GM12878 (cell line): ENCODE results near the gene USP16. TPM values are rescaled to one million over a fixed set of nuclear protein-coding genes. Genes with fewer than 3 reads are reported as not detected.

Source experiments
- ATF7 ChIP-seq: fragments of 450-650 bp; IDR thresholded peaks from 2 replicates; pipeline ENCODE4 v1.6.1; 2016; ENCODE audit warnings: low read depth, mild to moderate bottlenecking
- CUX1 ChIP-seq: IDR thresholded peaks from 2 replicates; pipeline ENCODE4 v1.6.1; 2012; ENCODE audit warnings: improper control_type of control experiment, low read depth, low read length; ENCODE audit not compliant: insufficient replicate concordance
- FOS ChIP-seq: IDR thresholded peaks from 3 replicates; pipeline ENCODE4 v1.6.1; 2011; ENCODE audit warnings: borderline replicate concordance; ENCODE audit not compliant: insufficient read length; ENCODE audit errors: extremely low read depth
- HCFC1 ChIP-seq: fragments of 150-350 bp; IDR thresholded peaks from 2 replicates; pipeline ENCODE4 v1.6.1; 2014; ENCODE audit warnings: low read length
- HDAC6 ChIP-seq: fragments of 200-600 bp; sonication (generic); IDR thresholded peaks from one replicate; pipeline ENCODE4 v1.8.0; 2017; ENCODE audit warnings: antibody characterized with exemption; ENCODE audit not compliant: unreplicated experiment
- HDGF ChIP-seq: fragments of 450-650 bp; IDR thresholded peaks from 2 replicates; pipeline ENCODE4 v1.6.1; 2016; ENCODE audit warnings: antibody characterized with exemption
- HSF1 ChIP-seq: fragments of 150-350 bp; IDR thresholded peaks from 2 replicates; pipeline ENCODE4 v1.6.1; 2014; ENCODE audit warnings: mild to moderate bottlenecking, low read depth, low read length
- IKZF1 ChIP-seq: fragments of 450-650 bp; conservative IDR thresholded peaks from 2 replicates; pipeline ENCODE4 v1.6.1; 2017; ENCODE audit warnings: antibody characterized with exemption, mild to moderate bottlenecking
- MEF2B ChIP-seq: fragments of 450-650 bp; IDR thresholded peaks from 2 replicates; pipeline ENCODE4 v1.6.1; 2018; ENCODE audit warnings: mild to moderate bottlenecking, moderate library complexity; ENCODE audit not compliant: partially characterized antibody, poor library complexity, severe bottlenecking
- NR2C2 ChIP-seq: IDR thresholded peaks from 2 replicates; pipeline ENCODE4 v1.6.1; 2011; ENCODE audit warnings: borderline replicate concordance, low read depth; ENCODE audit not compliant: control insufficient read depth, insufficient read length
- PML ChIP-seq: IDR thresholded peaks from 2 replicates; pipeline ENCODE4 v1.6.1; 2012; ENCODE audit warnings: low read length, inconsistent platforms
- POLR2AphosphoS5 ChIP-seq: IDR thresholded peaks from 2 replicates; pipeline ENCODE4 v1.6.1; 2011; ENCODE audit warnings: mild to moderate bottlenecking, low read length, inconsistent platforms
- RAD21 ChIP-seq: IDR thresholded peaks from 2 replicates; pipeline ENCODE4 v1.6.1; 2011; ENCODE audit warnings: mild to moderate bottlenecking, low read depth, low read length, moderate library complexity; ENCODE audit not compliant: insufficient read depth
- RUNX3 ChIP-seq: IDR thresholded peaks from 2 replicates; pipeline ENCODE4 v1.6.1; 2012; ENCODE audit warnings: low read length, inconsistent platforms
- SIN3A ChIP-seq: IDR thresholded peaks from 2 replicates; pipeline ENCODE4 v1.6.1; 2012; ENCODE audit warnings: low read depth, low read length, improper control_type of control experiment
- SMAD1 ChIP-seq: fragments of 450-650 bp; IDR thresholded peaks from 2 replicates; pipeline ENCODE4 v1.6.1; 2018; ENCODE audit warnings: mild to moderate bottlenecking, low read depth; ENCODE audit not compliant: partially characterized antibody
- SRF ChIP-seq, 2 experiments: IDR thresholded peaks; 2 replicates each; pipeline ENCODE4 v1.6.1; 2011; ENCODE audit warnings: low read depth in 2 of 2, low read length in 2 of 2, mild to moderate bottlenecking in 1 of 2, moderate library complexity in 1 of 2
- STAT3 ChIP-seq: IDR thresholded peaks from 2 replicates; pipeline ENCODE4 v1.6.1; 2011; ENCODE audit warnings: low read depth, low read length, improper control_type of control experiment
- TARDBP ChIP-seq: IDR thresholded peaks from 2 replicates; pipeline ENCODE4 v1.6.1; 2016; ENCODE audit warnings: borderline replicate concordance
- TCF12 ChIP-seq: IDR thresholded peaks from 2 replicates; pipeline ENCODE4 v1.6.1; 2011; ENCODE audit warnings: low read depth, mild to moderate bottlenecking, low read length
- ZBTB33 ChIP-seq: fragments of 450-650 bp; IDR thresholded peaks from 2 replicates; pipeline ENCODE4 v1.6.1; 2017; ENCODE audit warnings: mild to moderate bottlenecking
- ZSCAN29 ChIP-seq: fragments of 450-650 bp; IDR thresholded peaks from 2 replicates; pipeline ENCODE4 v1.6.1; 2017; ENCODE audit warnings: mild to moderate bottlenecking, moderate library complexity
- polyA plus RNA-seq, 11 experiments: library from polyadenylated mRNA; depleted of rRNA in 4 of 11; unstranded in 6 of 11; stranded (reverse) in 5 of 11; fragments of >200 nt; fragmentation: Nextera tagmentation in 4 of 11; fragmentation: Illumina TruSeq in 1 of 11; extraction: Ambion mirVana in 4 of 11; extraction: Trizol in 1 of 11; gene quantifications; 1 replicate in 1 of 11; 2 replicates in 10 of 11; pipeline versions ENCODE4 v1.2.1 to v1.2.3, GENCODE V29; 2011 to 2016; ENCODE audit warnings: inconsistent platforms in 2 of 11, missing spikeins in 2 of 11, low read depth in 1 of 11
- total RNA-seq, 4 experiments: library from RNA; depleted of rRNA in 3 of 4; stranded (reverse); fragments of >200 nt in 3 of 4; fragmentation: Illumina TruSeq in 1 of 4; extraction: Trizol in 1 of 4; gene quantifications; 2 replicates each; pipeline versions ENCODE4 v1.2.1 to v1.2.3, GENCODE V29; 2013 to 2021

Gene USP16
- total and polyA plus RNA-seq, 10 of the 15 experiments (the other 5 are each of a cell fraction or from before 2014, with no cell fraction given): 29.5 to 68.7 (median 52.3) TPM

GRCh38 chr21:28992526-28993292 lies 31.8 kb upstream of the USP16 start, which contains the start of gene LTN1 (continued):
- TF ChIP-seq HSF1 (no peak), RUNX3 (peak; percentile 78), IKZF1 (peak; percentile 88), PML (peak; percentile 87), CUX1 (peak; percentile 30), TARDBP (peak; percentile 90), FOS (peak; percentile 49), ZBTB33 (no peak), HDGF (peak; percentile 77; the same call in 1 of the 2 replicates), SIN3A (peak; percentile 92), STAT3 (no peak), RAD21 (0 out of 2 replicates have a peak, but pooled peaks have one; percentile 4), MEF2B (no peak), SRF (IDR thresholded peaks at IDR 0.05; ENCODE audit: low read depth in 2 of 2, low read length in 2 of 2) (peak; percentile 32 to 75; a peak in 2 of 4 replicates), NR2C2 (no peak), ZSCAN29 (no peak), HDAC6 (no peak), ATF7 (peak; percentile 99), TCF12 (peak; percentile 80), SMAD1 (peak; percentile 77), POLR2AphosphoS5 (peak; percentile 93), HCFC1 (peak; percentile 85)
